K562 (cell line): ENCODE results near the gene RAMACL. TPM values are rescaled to one million over a fixed set of nuclear protein-coding genes. Genes with fewer than 3 reads are reported as not detected.

ENCODE experiments used
- FOXJ3 ChIP-seq: sonication (generic); formaldehyde crosslinking; IDR thresholded peaks from 2 replicates; pipeline ENCODE4 v1.4.0; 2020; ENCODE audit warnings: mild to moderate bottlenecking, missing genetic modification reagents
- LEF1 ChIP-seq: fragments of 450-650 bp; IDR thresholded peaks from 2 replicates; pipeline ENCODE4 v1.6.1; 2016; ENCODE audit warnings: mild to moderate bottlenecking
- NR3C1 ChIP-seq: sonication (generic); formaldehyde crosslinking; IDR thresholded peaks from 2 replicates; pipeline ENCODE4 v1.8.1; 2022; ENCODE audit warnings: missing genetic modification reagents
- SP1 ChIP-seq: sonication (generic); formaldehyde crosslinking; IDR thresholded peaks from 2 replicates; pipeline ENCODE4 v1.8.1; 2022; ENCODE audit warnings: mild to moderate bottlenecking, missing genetic modification reagents
- THAP12 ChIP-seq: fragments of 250-450 bp; sonication (Bioruptor Pico); IDR thresholded peaks from 2 replicates; pipeline ENCODE4 v1.9.0; 2021; ENCODE audit warnings: mild to moderate bottlenecking, inconsistent platforms
- ZBTB40 ChIP-seq, 2 experiments: fragments of 450-650 bp in 1 of 2; sonication (generic) in 1 of 2; formaldehyde crosslinking in 1 of 2; IDR thresholded peaks; 2 replicates each; pipeline versions ENCODE4 v1.7.1 to v1.9.0; 2016 to 2022; ENCODE audit warnings: inconsistent platforms in 1 of 2, mild to moderate bottlenecking in 1 of 2, missing genetic modification reagents in 1 of 2
- polyA plus RNA-seq, 8 experiments: library from polyadenylated mRNA; depleted of rRNA in 4 of 8; stranded (reverse) in 5 of 8; unstranded in 3 of 8; fragments of >200 nt; fragmentation: Nextera tagmentation in 2 of 8; fragmentation: Illumina TruSeq in 1 of 8; extraction: Ambion mirVana in 2 of 8; extraction: Trizol in 1 of 8; gene quantifications; 2 replicates each; pipeline versions ENCODE4 v1.2.1 to v1.2.3, GENCODE V29; 2011 to 2014; ENCODE audit warnings: inconsistent platforms in 1 of 8, missing spikeins in 1 of 8
- total RNA-seq, 7 experiments: library from RNA; depleted of rRNA in 6 of 7; stranded (reverse); fragments of >200 nt in 6 of 7; fragmentation: Illumina TruSeq in 2 of 7; extraction: Trizol in 2 of 7; gene quantifications; 2 replicates each; pipeline versions ENCODE4 v1.2.1 to v1.2.3, GENCODE V29; 2011 to 2021; ENCODE audit warnings: low replicate concordance in 1 of 7
- TF ChIP-seq, protein P1 (sequence below): sonication (generic); formaldehyde crosslinking; IDR thresholded peaks from 2 replicates; pipeline ENCODE4 v1.8.1; 2023; ENCODE audit warnings: mild to moderate bottlenecking, missing genetic modification reagents, moderate library complexity
- TF ChIP-seq, protein P2 (sequence below): sonication (generic); formaldehyde crosslinking; IDR thresholded peaks from 2 replicates; pipeline ENCODE4 v1.8.1; 2022; ENCODE audit warnings: missing genetic modification reagents

The RAMACL gene
- total and polyA plus RNA-seq, 9 of the 15 experiments (the other 6 are each of a cell fraction or from before 2014, with no cell fraction given), result 0.11 to 1.7 (median 0.41) TPM; not detected in 1

DNA sequence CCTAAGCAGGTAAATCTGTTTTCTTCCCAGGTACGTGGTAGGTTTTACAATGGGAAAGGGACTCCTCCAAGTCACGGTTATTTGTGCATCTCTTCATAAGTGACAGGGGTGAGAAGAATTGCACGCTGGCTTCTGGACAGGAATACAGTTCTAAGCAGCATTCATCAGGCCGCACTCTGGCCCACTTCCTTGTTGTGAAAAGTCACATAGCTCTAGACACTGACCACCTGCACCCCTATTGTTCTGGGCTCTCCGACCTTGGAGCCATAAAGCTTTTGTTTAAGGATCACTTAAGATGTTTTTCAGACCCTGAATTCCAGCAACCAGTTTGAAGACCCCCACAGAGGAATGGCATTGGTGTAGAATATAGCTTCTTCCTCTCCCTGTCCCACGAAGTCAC lies 31.4 kb downstream of the RAMACL start (continued):
- TF ChIP-seq ZBTB40 (IDR thresholded peaks at IDR 0.05), result no peak
- TF ChIP-seq ZBTB40 (CRISPR knock-in tag; IDR thresholded peaks at IDR 0.05), result no peak
- TF ChIP-seq SP1, result no peak
- no peak for TF ChIP-seq LEF1
- no peak for TF ChIP-seq NR3C1 (CRISPR knock-in tag)
- no peak for TF ChIP-seq THAP12 (CRISPR knock-in tag)
- TF ChIP-seq, protein P1, sequence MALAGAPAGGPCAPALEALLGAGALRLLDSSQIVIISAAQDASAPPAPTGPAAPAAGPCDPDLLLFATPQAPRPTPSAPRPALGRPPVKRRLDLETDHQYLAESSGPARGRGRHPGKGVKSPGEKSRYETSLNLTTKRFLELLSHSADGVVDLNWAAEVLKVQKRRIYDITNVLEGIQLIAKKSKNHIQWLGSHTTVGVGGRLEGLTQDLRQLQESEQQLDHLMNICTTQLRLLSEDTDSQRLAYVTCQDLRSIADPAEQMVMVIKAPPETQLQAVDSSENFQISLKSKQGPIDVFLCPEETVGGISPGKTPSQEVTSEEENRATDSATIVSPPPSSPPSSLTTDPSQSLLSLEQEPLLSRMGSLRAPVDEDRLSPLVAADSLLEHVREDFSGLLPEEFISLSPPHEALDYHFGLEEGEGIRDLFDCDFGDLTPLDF (CRISPR knock-in tag), result no peak
- TF ChIP-seq FOXJ3, result no peak
- TF ChIP-seq, protein P2, sequence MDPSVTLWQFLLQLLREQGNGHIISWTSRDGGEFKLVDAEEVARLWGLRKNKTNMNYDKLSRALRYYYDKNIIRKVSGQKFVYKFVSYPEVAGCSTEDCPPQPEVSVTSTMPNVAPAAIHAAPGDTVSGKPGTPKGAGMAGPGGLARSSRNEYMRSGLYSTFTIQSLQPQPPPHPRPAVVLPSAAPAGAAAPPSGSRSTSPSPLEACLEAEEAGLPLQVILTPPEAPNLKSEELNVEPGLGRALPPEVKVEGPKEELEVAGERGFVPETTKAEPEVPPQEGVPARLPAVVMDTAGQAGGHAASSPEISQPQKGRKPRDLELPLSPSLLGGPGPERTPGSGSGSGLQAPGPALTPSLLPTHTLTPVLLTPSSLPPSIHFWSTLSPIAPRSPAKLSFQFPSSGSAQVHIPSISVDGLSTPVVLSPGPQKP (CRISPR knock-in tag), result no peak
